H1 (cell line): ENCODE results near the gene PTPN21. TPM values are rescaled to one million over a fixed set of nuclear protein-coding genes. Genes with fewer than 3 reads are reported as not detected.

Experiments used
- CTCF ChIA-PET: fragments of 300-600 bp; sonication (Branson Sonifier 250); formaldehyde crosslinking; loops from one replicate; lab custom pipeline; 2021; ENCODE audit not compliant: partially characterized antibody; lab: Charles Lee
- POLR2A ChIA-PET: fragments of 300-600 bp; sonication (Branson Sonifier 250); formaldehyde crosslinking; loops from one replicate; lab custom pipeline; 2021; ENCODE audit warnings: inconsistent platforms; ENCODE audit not compliant: partially characterized antibody; lab: Charles Lee
- DNase-seq, 2 experiments: peaks; one replicate each; pipeline versions ENCODE4 v3.0.0 to v3.0.0-alpha.2; 2010 to 2022; ENCODE audit warnings: low spot score in 2 of 2, low read depth in 1 of 2, mixed read lengths in 1 of 2
- FAIRE-seq: peaks from 2 replicates; lab custom pipeline; 2011; peaks lifted over from hg19 to GRCh38; lab: Jason Lieb, UNC
- H2AFZ ChIP-seq: 2 replicates; pipeline ENCODE4 v1.8.1; 2012; ENCODE audit warnings: low read length, inconsistent platforms
- H2AK5ac ChIP-seq: 2 replicates; pipeline ENCODE4 v1.6.1; 2013; ENCODE audit warnings: low read depth, low read length
- H2BK120ac ChIP-seq: replicated peaks from 2 replicates; pipeline ENCODE3; 2013; ENCODE audit warnings: low read depth, low read length, inconsistent platforms
- H2BK12ac ChIP-seq: 2 replicates; pipeline ENCODE4 v1.6.1; 2013; ENCODE audit warnings: low read depth, low read length
- H2BK15ac ChIP-seq: 2 replicates; pipeline ENCODE4 v1.6.1; 2013; ENCODE audit warnings: low read length
- H2BK20ac ChIP-seq: 2 replicates; pipeline ENCODE4 v1.6.1; 2013; ENCODE audit warnings: low read length
- H2BK5ac ChIP-seq: 2 replicates; pipeline ENCODE4 v1.6.1; 2013; ENCODE audit warnings: low read depth, low read length
- H3K14ac ChIP-seq: 2 replicates; pipeline ENCODE4 v1.6.1; 2013; ENCODE audit warnings: inconsistent platforms; ENCODE audit not compliant: insufficient read length
- H3K18ac ChIP-seq: 2 replicates; pipeline ENCODE4 v1.6.1; 2013; ENCODE audit warnings: low read length; ENCODE audit errors: extremely low read depth
- H3K23ac ChIP-seq: 2 replicates; pipeline ENCODE4 v1.6.1; 2013; ENCODE audit warnings: inconsistent platforms; ENCODE audit not compliant: insufficient read length
- H3K23me2 ChIP-seq: 2 replicates; pipeline ENCODE4 v1.6.1; 2013; ENCODE audit warnings: low read depth, low read length
- H3K27ac ChIP-seq: 2 replicates; pipeline ENCODE4 v1.6.1; 2011; ENCODE audit warnings: low read depth, low read length, inconsistent platforms
- H3K27me3 ChIP-seq, 4 experiments: replicated peaks in 1 of 4; 1 replicate in 1 of 4; 2 replicates in 3 of 4; pipeline versions ENCODE4 v1.6.1 to v1.8.1; 2011 to 2013; ENCODE audit warnings: low read length in 3 of 4, mild to moderate bottlenecking in 3 of 4, inconsistent platforms in 2 of 4, mixed read lengths in 2 of 4, moderate library complexity in 1 of 4; ENCODE audit not compliant: control insufficient read depth in 3 of 4, insufficient read depth in 3 of 4; ENCODE audit errors: extremely low read depth in 1 of 4
- H3K36me3 ChIP-seq, 4 experiments: 2 replicates each; pipeline versions ENCODE4 v1.6.1 to v1.8.1; 2011 to 2013; ENCODE audit warnings: mild to moderate bottlenecking in 4 of 4, low read length in 3 of 4, moderate library complexity in 2 of 4, control low read depth in 1 of 4, inconsistent platforms in 1 of 4; ENCODE audit not compliant: insufficient read depth in 4 of 4, control insufficient read depth in 2 of 4
- H3K4ac ChIP-seq: replicated peaks from 2 replicates; pipeline ENCODE3; 2013; ENCODE audit warnings: low read length, low read depth, mixed read lengths, inconsistent platforms; ENCODE audit not compliant: insufficient read length
- H3K4me1 ChIP-seq, 4 experiments: replicated peaks in 1 of 4; 1 replicate in 1 of 4; 2 replicates in 3 of 4; pipeline versions ENCODE4 v1.6.1 to v1.8.1; 2011 to 2013; ENCODE audit warnings: low read length in 3 of 4, inconsistent platforms in 2 of 4, mixed read lengths in 1 of 4; ENCODE audit not compliant: insufficient read depth in 4 of 4, control insufficient read depth in 3 of 4
- H3K4me2 ChIP-seq, 2 experiments: 2 replicates each; pipeline versions ENCODE4 v1.6.1 to v1.8.1; 2011 to 2013; ENCODE audit warnings: low read depth in 2 of 2, low read length in 2 of 2, control low read depth in 1 of 2, inconsistent platforms in 1 of 2, mild to moderate bottlenecking in 1 of 2; ENCODE audit not compliant: insufficient read depth in 1 of 2
- H3K4me3 ChIP-seq, 4 experiments: fragments of 200-600, 300-600 bp in 1 of 4; sonication (generic), shearing (Covaris generic), sonication (Bioruptor Twin) in 1 of 4; 2 replicates each; pipeline versions ENCODE4 v1.5.1 to v1.8.1; 2011 to 2016; ENCODE audit warnings: low read length in 4 of 4, low read depth in 3 of 4, control low read depth in 2 of 4, inconsistent platforms in 2 of 4, mild to moderate bottlenecking in 2 of 4, mixed read lengths in 1 of 4, moderate library complexity in 1 of 4; ENCODE audit not compliant: insufficient read depth in 2 of 4; ENCODE audit errors: extremely low read depth in 1 of 4
- H3K56ac ChIP-seq: replicated peaks from 2 replicates; pipeline ENCODE3; 2013; ENCODE audit warnings: low read depth, mild to moderate bottlenecking, mixed read lengths, low read length, inconsistent platforms; ENCODE audit not compliant: insufficient read length
- H3K79me1 ChIP-seq: 2 replicates; pipeline ENCODE4 v1.6.1; 2013; ENCODE audit warnings: low read depth, low read length, control low read depth
- H3K79me2 ChIP-seq, 2 experiments: 2 replicates each; pipeline versions ENCODE4 v1.6.1 to v1.8.1; 2012 to 2013; ENCODE audit warnings: low read length in 2 of 2, mild to moderate bottlenecking in 2 of 2, inconsistent platforms in 1 of 2; ENCODE audit not compliant: insufficient read depth in 2 of 2, control insufficient read depth in 1 of 2
- H3K9ac ChIP-seq, 4 experiments: replicated peaks in 1 of 4; 1 replicate in 1 of 4; 2 replicates in 3 of 4; pipeline versions ENCODE4 v1.6.1 to v1.8.1; 2011 to 2013; ENCODE audit warnings: low read depth in 3 of 4, low read length in 3 of 4, control low read depth in 2 of 4, mild to moderate bottlenecking in 2 of 4, moderate library complexity in 2 of 4, inconsistent platforms in 1 of 4; ENCODE audit errors: extremely low read depth in 1 of 4
- H3K9me3 ChIP-seq, 2 experiments: 2 replicates each; pipeline versions ENCODE4 v1.6.1 to v1.8.1; 2012 to 2013; ENCODE audit warnings: mild to moderate bottlenecking in 2 of 2, moderate library complexity in 2 of 2, control low read depth in 1 of 2, inconsistent platforms in 1 of 2, low read depth in 1 of 2, low read length in 1 of 2, mixed read lengths in 1 of 2; ENCODE audit not compliant: insufficient read depth in 2 of 2
- H4K20me1 ChIP-seq, 2 experiments: replicated peaks in 1 of 2; 2 replicates each; pipeline versions ENCODE3 to v1.8.1; 2011 to 2013; ENCODE audit warnings: inconsistent platforms in 2 of 2, low read length in 2 of 2, mild to moderate bottlenecking in 1 of 2; ENCODE audit not compliant: insufficient read depth in 2 of 2, control insufficient read depth in 1 of 2
- H4K5ac ChIP-seq: 2 replicates; pipeline ENCODE4 v1.6.1; 2013; ENCODE audit warnings: low read length, low read depth, mixed read lengths, inconsistent platforms; ENCODE audit not compliant: insufficient read length
- H4K8ac ChIP-seq: 2 replicates; pipeline ENCODE4 v1.8.0; 2013; ENCODE audit warnings: mild to moderate bottlenecking, moderate library complexity, low read length, inconsistent platforms; ENCODE audit not compliant: insufficient read depth; ENCODE audit errors: extremely low read depth
- H4K91ac ChIP-seq: replicated peaks from 2 replicates; pipeline ENCODE3; 2013; ENCODE audit warnings: low read length, mixed read lengths, inconsistent platforms; ENCODE audit not compliant: insufficient read length
- BRCA1 ChIP-seq: IDR thresholded peaks from 2 replicates; pipeline ENCODE4 v1.6.1; 2012; ENCODE audit warnings: low read depth, low read length, improper control_type of control experiment
- EGR1 ChIP-seq: IDR thresholded peaks from 2 replicates; pipeline ENCODE4 v1.6.1; 2011; ENCODE audit warnings: low read depth, low read length, borderline replicate concordance
- GTF2F1 ChIP-seq: IDR thresholded peaks from 2 replicates; pipeline ENCODE4 v1.6.1; 2012; ENCODE audit warnings: low read depth, low read length, improper control_type of control experiment, borderline replicate concordance
- HDAC6 ChIP-seq: IDR thresholded peaks from one replicate; pipeline ENCODE4 v1.7.1; 2012; ENCODE audit warnings: low read depth, mild to moderate bottlenecking, inconsistent platforms, low read length, moderate library complexity
- RAD21 ChIP-seq, 2 experiments: IDR thresholded peaks in 1 of 2; conservative IDR thresholded peaks in 1 of 2; 2 replicates each; pipeline ENCODE4 v1.6.1; 2011; ENCODE audit warnings: low read depth in 2 of 2, low read length in 2 of 2, improper control_type of control experiment in 1 of 2, inconsistent platforms in 1 of 2, mild to moderate bottlenecking in 1 of 2, moderate library complexity in 1 of 2
- SP1 ChIP-seq: IDR thresholded peaks from 2 replicates; pipeline ENCODE4 v1.6.1; 2011; ENCODE audit warnings: low read depth, low read length
- SP4 ChIP-seq: IDR thresholded peaks from 2 replicates; pipeline ENCODE4 v1.6.1; 2012; ENCODE audit warnings: low read length, inconsistent platforms
- WGBS, 2 experiments: shearing (Covaris generic) in 1 of 2; methylation state at CpG; one replicate each; pipeline versions ENCODE4 v1.1.6 to v1.1.7; 2013 to 2015; ENCODE audit warnings: low lambda C conversion rate in 2 of 2, mixed read lengths in 2 of 2, inconsistent platforms in 1 of 2, low coverage in 1 of 2, missing lambda C conversion rate in 1 of 2; ENCODE audit not compliant: insufficient replicate concordance in 2 of 2, insufficient coverage in 1 of 2, insufficient read length in 1 of 2; ENCODE audit errors: extremely low coverage in 1 of 2, missing lambda C conversion rate in 1 of 2; 5-methylcytosine and 5-hydroxymethylcytosine counted together
- polyA plus RNA-seq, 7 experiments: library from polyadenylated mRNA; depleted of rRNA in 3 of 7; stranded (reverse) in 5 of 7; unstranded in 2 of 7; fragments of >200 nt in 5 of 7; fragments of 200-250 nt in 2 of 7; gene quantifications; 1 replicate in 5 of 7; 2 replicates in 1 of 7; 4 replicates in 1 of 7; pipeline versions ENCODE4 v1.2.1 to v1.2.3, GENCODE V29; 2011 to 2013; ENCODE audit warnings: missing spikeins in 2 of 7, mixed read lengths in 2 of 7
- total RNA-seq: library from RNA; stranded (reverse); fragmentation: NEBNext Ultra II Directional; extraction: Animal tissue kit (Norgen Biotek cat#: 25700); gene quantifications from 2 replicates; pipeline ENCODE4 v1.2.1, GENCODE V29; 2021

The PTPN21 gene
- total and polyA plus RNA-seq, 2 of the 8 experiments (the other 6 are each of a cell fraction or from before 2014, with no cell fraction given), result 6.5 to 16.1 TPM

- H3K18ac ChIP-seq, result no peak overlapping the region
- peaks cover 0 to 2% of the 10 kb centered on the region in 2 experiments for H4K20me1 ChIP-seq
- WGBS, 2 experiments, result 91% methylated on average over 7 of the region's 7 CpGs; no CpG with 5 or more reads in 1 of the 2 experiments
- no peak overlapping the region for H3K23ac ChIP-seq
- H3K27me3 ChIP-seq, result no peaks in the 10 kb centered on the region
- no peak overlapping the region for H4K91ac ChIP-seq
- H3K9me3 ChIP-seq, result no peaks in the 10 kb centered on the region
- CTCF ChIA-PET, result interaction anchor here (1.3 to 2.0 kb wide), 3 partner anchors 10 to 64 kb away, joined by 3 to 7 read pairs (median 6); no protein-coding TSS in a partner anchor
- H3K4me1 ChIP-seq, result peaks cover 2 to 15% (median 9%) of the 10 kb centered on the region in 4 experiments; a peak in 6 of 7 replicates
- no peak overlapping the region for H4K8ac ChIP-seq
- no peak overlapping the region for H2BK15ac ChIP-seq
- H4K5ac ChIP-seq, result no peak overlapping the region
- no peak overlapping the region for H2AK5ac ChIP-seq
- POLR2A ChIA-PET, result no interaction called here
- DNase-seq (no peak), FAIRE-seq (no peak)
- H3K36me3 ChIP-seq, result no peaks in the 10 kb centered on the region; a peak in 1 of 8 replicates
- H2AFZ ChIP-seq, result no peak overlapping the region
- no peak overlapping the region for H3K4me2 ChIP-seq
- H3K23me2 ChIP-seq, result 0 out of 2 replicates have a peak, but pooled peaks cover 2% of the 10 kb centered on the region
- no peak overlapping the region for H3K9ac ChIP-seq
- H3K14ac ChIP-seq, result no peak overlapping the region
- no peak overlapping the region for H3K4me3 ChIP-seq
- H3K79me1 ChIP-seq, result no peaks in the 10 kb centered on the region
- H3K4ac ChIP-seq, result no peak overlapping the region
- no peak overlapping the region for H2BK5ac ChIP-seq
- H2BK12ac ChIP-seq, result no peak overlapping the region
- no peak overlapping the region for H3K56ac ChIP-seq
- no peaks in the 10 kb centered on the region for H3K79me2 ChIP-seq
- no peak overlapping the region for H3K27ac ChIP-seq
- no peak overlapping the region for H2BK20ac ChIP-seq
- H2BK120ac ChIP-seq, result no peak overlapping the region
- TF ChIP-seq SP1 (no peak), GTF2F1 (no peak), BRCA1 (no peak), RAD21 (IDR thresholded peaks at IDR 0.05 in 1 of 2, conservative IDR thresholded peaks at IDR 0.05 in 1 of 2; ENCODE audit: low read depth in 2 of 2, low read length in 2 of 2) (no peak), EGR1 (no peak), HDAC6 (no peak), SP4 (no peak)
Observed at GRCh38 chr14:88488081-88488480, 66.7 kb downstream of the PTPN21 start.
